Body of pancreas (tissue), 4 donors: ENCODE data around the gene CLIP4. TPM values are rescaled to one million over a fixed set of nuclear protein-coding genes. Genes with fewer than 3 reads are reported as not detected.

Experiments
- ATAC-seq: fragments of 150-250 bp; one replicate; pipeline ENCODE4 v1.9.1; 2016
- DNase-seq, 4 donors: peaks; one replicate each; pipeline ENCODE4 v3.0.0-alpha.2; 2019
- H3K27ac ChIP-seq, 4 donors: fragments of 200-600 bp; sonication (generic); 1 replicate in 3 of 4; 2 replicates in 1 of 4; pipeline versions ENCODE4 v1.5.1 to v1.6.1; 2016 to 2019; ENCODE audit warnings: mild to moderate bottlenecking in 1 of 4, mixed read lengths in 1 of 4, moderate library complexity in 1 of 4
- H3K27me3 ChIP-seq, 2 donors: fragments of 200-600 bp; sonication (generic); one replicate each; pipeline ENCODE4 v1.6.0; 2016; ENCODE audit warnings: mild to moderate bottlenecking in 1 of 2
- H3K36me3 ChIP-seq, 2 donors: fragments of 200-600 bp; sonication (generic); replicated peaks in 1 of 2; 2 replicates each; pipeline ENCODE4 v1.5.1; 2016; ENCODE audit warnings: low read depth in 2 of 2; ENCODE audit not compliant: insufficient read depth in 1 of 2
- H3K4me1 ChIP-seq: fragments of 200-600 bp; sonication (generic); one replicate; pipeline ENCODE4 v1.6.0; 2016
- H3K4me3 ChIP-seq, 2 donors: fragments of 200-600 bp; sonication (generic); 1 replicate in 1 of 2; 2 replicates in 1 of 2; pipeline ENCODE4 v1.5.1; 2016 to 2019
- H3K9me3 ChIP-seq, 3 donors: fragments of 200-600 bp; sonication (generic); 1 replicate in 2 of 3; 2 replicates in 1 of 3; pipeline ENCODE4 v1.5.1; 2016
- CTCF ChIP-seq, 7 experiments: fragments of 450-650 bp in 4 of 7; fragments of 200-600 bp in 3 of 7; sonication (generic) in 3 of 7; IDR thresholded peaks; one replicate each; pipeline ENCODE4 v1.5.1; 2016 to 2019; ENCODE audit warnings: antibody characterized with exemption in 7 of 7
- POLR2A ChIP-seq, 3 donors: fragments of 450-650 bp; IDR thresholded peaks; one replicate each; pipeline ENCODE4 v1.6.1; 2016; ENCODE audit warnings: antibody characterized with exemption in 3 of 3, mild to moderate bottlenecking in 2 of 3
- WGBS, 2 donors: methylation state at CpG; one replicate each; pipeline ENCODE4 v1.1.5; 2017; 5-methylcytosine and 5-hydroxymethylcytosine counted together
- intact Hi-C: fragments of 100-400 bp; cut with DNase I; formaldehyde crosslinking; loops from one replicate; pipeline ENCODE4 v1.15.1; 2023
- total RNA-seq, 2 donors: library from RNA; depleted of rRNA; stranded (reverse); fragments of >200 nt; gene quantifications; one replicate each; pipeline ENCODE4 v1.1.0, GENCODE V29; 2016

CLIP4 gene
- total RNA-seq, 2 donors from 2014 or later = 17.5 to 19.7 TPM

GRCh38 chr2:29215739-29216608 is 100.8 kb downstream of the CLIP4 start:
- no peak for TF ChIP-seq POLR2A (IDR thresholded peaks at IDR 0.05)
- TF ChIP-seq CTCF (IDR thresholded peaks at IDR 0.05) = no peak
- 81 to 87% methylated on average over 20 of the region's 20 CpGs for whole genome bisulfite sequencing, 2 donors
- DNase-seq (no peak), ATAC-seq (no peak)
- Histone ChIP-seq H3K4me1 (no peaks in the 10 kb centered on the region), H3K27me3 (no peaks in the 10 kb centered on the region), H3K27ac (no peak overlapping the region), H3K36me3 (no peaks in the 10 kb centered on the region), H3K4me3 (no peak overlapping the region), H3K9me3 (no peaks in the 10 kb centered on the region)
- intact Hi-C loops = no loop called here

- no peak for TF ChIP-seq POLR2A (IDR thresholded peaks at IDR 0.05)
- intact Hi-C loops = no loop called here
- H3K27ac ChIP-seq = no peak overlapping the region
- H3K4me3 ChIP-seq = no peak overlapping the region
- H3K9me3 ChIP-seq = no peaks in the 10 kb centered on the region
- no peaks in the 10 kb centered on the region for H3K27me3 ChIP-seq
- WGBS, 2 donors = 84 to 91% methylated on average over 5 of the region's 5 CpGs
- no peaks in the 10 kb centered on the region for H3K4me1 ChIP-seq
- ATAC-seq = no peak
- no peak for DNase-seq
- H3K36me3 ChIP-seq = no peaks in the 10 kb centered on the region
Measured at GRCh38 chr2:29216609-29216909, 101.3 kb downstream of the CLIP4 start.

- Histone ChIP-seq H3K27me3 (no peaks in the 10 kb centered on the region), H3K27ac (no peak overlapping the region), H3K4me1 (no peaks in the 10 kb centered on the region), H3K36me3 (no peaks in the 10 kb centered on the region), H3K9me3 (no peaks in the 10 kb centered on the region), H3K4me3 (no peak overlapping the region)
- ATAC-seq = no peak
- TF ChIP-seq CTCF (IDR thresholded peaks at IDR 0.05) (no peak), POLR2A (IDR thresholded peaks at IDR 0.05) (no peak)
- peak in 1 of 4 donors; percentile 5 for DNase-seq
- 62 to 67% methylated on average over 6 of the region's 6 CpGs for WGBS, 2 donors
- intact Hi-C loops = no loop called here
Measured at GRCh38 chr2:29218071-29218470, 102.9 kb downstream of the CLIP4 start.

GRCh38 chr2:29218550-29219125 is 103.4 kb downstream of the CLIP4 start:
- Histone ChIP-seq H3K4me1 (no peaks in the 10 kb centered on the region), H3K27ac (no peak overlapping the region), H3K9me3 (no peaks in the 10 kb centered on the region), H3K4me3 (no peak overlapping the region), H3K27me3 (no peaks in the 10 kb centered on the region), H3K36me3 (no peaks in the 10 kb centered on the region)
- TF ChIP-seq POLR2A (IDR thresholded peaks at IDR 0.05) = no peak
- no peak for TF ChIP-seq CTCF (IDR thresholded peaks at IDR 0.05)
- ATAC-seq = no peak
- intact Hi-C loops = no loop called here
- peak in 1 of 4 donors; percentile 1 for DNase-seq
- 44 to 75% methylated on average over 4 of the region's 4 CpGs for WGBS, 2 donors

GRCh38 chr2:29219374-29219773 is 104.2 kb downstream of the CLIP4 start:
- Histone ChIP-seq H3K4me3 (no peak overlapping the region), H3K27ac (no peak overlapping the region), H3K27me3 (no peaks in the 10 kb centered on the region), H3K9me3 (no peaks in the 10 kb centered on the region), H3K4me1 (no peaks in the 10 kb centered on the region), H3K36me3 (no peaks in the 10 kb centered on the region)
- no peak for ATAC-seq
- TF ChIP-seq POLR2A (IDR thresholded peaks at IDR 0.05) (no peak), CTCF (IDR thresholded peaks at IDR 0.05) (no peak)
- DNase-seq = no peak
- intact Hi-C loops = no loop called here
- WGBS, 2 donors = 79 to 80% methylated on average over 2 to 4 of the region's 4 CpGs
